Astrocyte of the cerebellum (primary cell): ENCODE measurements around the gene MEI4.

Experiments
- DNase-seq: peaks from one replicate; pipeline ENCODE4 v3.0.0-alpha.2; 2011; ENCODE audit warnings: low read depth
- H3K4me3 ChIP-seq: 2 replicates; pipeline ENCODE4 v1.5.1; 2011; ENCODE audit warnings: mild to moderate bottlenecking, low read depth, low read length, moderate library complexity
- CTCF ChIP-seq: IDR thresholded peaks from 2 replicates; pipeline ENCODE4 v1.5.1; 2012; ENCODE audit warnings: low read length, low read depth, moderate library complexity, mild to moderate bottlenecking; ENCODE audit errors: missing control alignments
- in situ Hi-C: cut with HindIII; loops from 2 replicates; pipeline ENCODE4 v1.10.0; 2017; ENCODE audit warnings: low sequenced_read_pairs

MEI4 gene

GRCh38 chr6:77652739-77653138 is at the start of gene MEI4:
MEI4 (plus strand) TSS chr6:77653039; CDS start chr6:77690672, 37,633 bp downstream.
- no peak within 1 kb of the TSS for H3K4me3 ChIP-seq
- in situ Hi-C loops: no loop called here
- no peak for TF ChIP-seq CTCF
- DNase-seq: no peak

- in situ Hi-C loops: no loop called here
- no peak overlapping the region for H3K4me3 ChIP-seq
- no peak for TF ChIP-seq CTCF
- DNase-seq: no peak
These were observed 48.4 kb upstream of the MEI4 start for GRCh38 chr6:77604476-77604875.

- no peak overlapping the region for H3K4me3 ChIP-seq
- DNase-seq: no peak
- in situ Hi-C loops: no loop called here
- TF ChIP-seq CTCF: no peak
These were observed 45.8 kb upstream of the MEI4 start for GRCh38 chr6:77607004-77607403.

GRCh38 chr6:77609106-77609505 is 43.7 kb upstream of the MEI4 start:
- TF ChIP-seq CTCF: no peak
- DNase-seq: no peak

GRCh38 chr6:77619114-77619513 is 33.7 kb upstream of the MEI4 start:
- TF ChIP-seq CTCF: no peak
- no peak for DNase-seq
- no peak overlapping the region for H3K4me3 ChIP-seq
- in situ Hi-C loops: no loop called here

More at GRCh38 chr6:77609106-77609505, 43.7 kb upstream of the MEI4 start:
- no peak overlapping the region for H3K4me3 ChIP-seq
- in situ Hi-C loops: no loop called here

- in situ Hi-C loops: no loop called here
- DNase-seq: no peak
- peak; percentile 55 for TF ChIP-seq CTCF
- H3K4me3 ChIP-seq: no peak overlapping the region
These were observed 32.5 kb upstream of the MEI4 start for GRCh38 chr6:77620278-77620882.
